Measurements from ENCODE around the gene EME1.
A peak's percentile ranks its signal among the peaks of the same experiment; 100 is the strongest.

Gene EME1

DNA sequence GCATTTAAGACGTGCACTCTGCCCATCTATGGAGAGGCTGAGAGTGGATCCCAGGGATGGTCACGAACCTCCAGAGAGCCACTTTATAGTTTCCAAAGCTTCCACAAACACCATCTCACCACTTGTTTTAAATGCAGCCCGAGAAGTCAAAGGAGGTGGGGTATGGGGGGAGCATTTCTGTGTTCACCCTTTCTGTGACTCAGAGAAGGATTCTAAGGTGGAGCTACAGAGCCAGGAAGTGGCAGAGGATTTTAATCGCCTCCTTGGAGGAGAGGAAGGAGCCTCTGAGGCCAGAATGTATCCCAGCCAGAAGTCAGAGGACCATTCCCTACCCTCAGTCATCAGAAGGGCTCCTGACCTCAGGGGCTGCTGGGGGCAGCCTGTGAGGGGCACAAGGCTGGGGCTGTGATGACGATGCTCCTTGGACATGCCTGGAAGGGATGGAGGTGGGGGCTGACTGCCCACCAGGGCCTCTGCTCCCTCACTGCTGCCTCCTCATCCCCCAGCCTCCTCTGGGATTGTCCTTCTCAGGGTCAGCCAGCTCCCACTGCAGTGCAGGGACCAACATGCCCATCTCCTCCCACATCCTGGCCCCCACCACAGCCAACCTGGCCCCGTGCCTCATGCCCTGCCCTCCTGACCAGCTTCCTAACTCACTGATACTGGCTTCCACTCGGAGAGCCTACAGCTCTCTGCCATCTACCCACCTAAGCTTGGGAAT, 24.3 kb upstream of the EME1 start:
- DNase-seq: no peak

- no peak for DNase-seq
These were observed 23.8 kb upstream of the EME1 start for GRCh38 chr17:50349243-50349600.

DNA sequence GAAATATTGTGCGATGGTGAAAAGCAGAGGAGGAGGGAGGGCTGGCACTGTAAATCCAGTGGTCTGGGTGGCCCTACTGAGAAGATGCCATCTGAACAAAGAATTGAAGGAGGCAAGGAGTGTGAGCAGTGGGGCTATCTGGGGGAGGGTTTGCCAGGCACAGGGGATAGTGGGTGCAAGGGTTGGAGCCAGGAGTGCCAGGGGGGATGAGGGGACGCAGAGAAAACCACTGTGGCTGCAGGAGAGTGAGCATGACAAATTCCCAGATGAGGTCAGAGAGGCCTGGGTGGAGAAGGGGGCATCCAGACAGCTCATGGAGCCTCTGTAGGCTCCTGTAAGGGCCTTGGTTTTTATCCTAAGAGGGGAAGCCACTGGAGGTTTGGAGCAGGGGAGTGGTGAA, 22.3 kb upstream of the EME1 start:
- DNase-seq: no peak

GRCh38 chr17:50352072-50352692, 20.8 kb upstream of the EME1 start:
- DNase-seq: no peak

DNA sequence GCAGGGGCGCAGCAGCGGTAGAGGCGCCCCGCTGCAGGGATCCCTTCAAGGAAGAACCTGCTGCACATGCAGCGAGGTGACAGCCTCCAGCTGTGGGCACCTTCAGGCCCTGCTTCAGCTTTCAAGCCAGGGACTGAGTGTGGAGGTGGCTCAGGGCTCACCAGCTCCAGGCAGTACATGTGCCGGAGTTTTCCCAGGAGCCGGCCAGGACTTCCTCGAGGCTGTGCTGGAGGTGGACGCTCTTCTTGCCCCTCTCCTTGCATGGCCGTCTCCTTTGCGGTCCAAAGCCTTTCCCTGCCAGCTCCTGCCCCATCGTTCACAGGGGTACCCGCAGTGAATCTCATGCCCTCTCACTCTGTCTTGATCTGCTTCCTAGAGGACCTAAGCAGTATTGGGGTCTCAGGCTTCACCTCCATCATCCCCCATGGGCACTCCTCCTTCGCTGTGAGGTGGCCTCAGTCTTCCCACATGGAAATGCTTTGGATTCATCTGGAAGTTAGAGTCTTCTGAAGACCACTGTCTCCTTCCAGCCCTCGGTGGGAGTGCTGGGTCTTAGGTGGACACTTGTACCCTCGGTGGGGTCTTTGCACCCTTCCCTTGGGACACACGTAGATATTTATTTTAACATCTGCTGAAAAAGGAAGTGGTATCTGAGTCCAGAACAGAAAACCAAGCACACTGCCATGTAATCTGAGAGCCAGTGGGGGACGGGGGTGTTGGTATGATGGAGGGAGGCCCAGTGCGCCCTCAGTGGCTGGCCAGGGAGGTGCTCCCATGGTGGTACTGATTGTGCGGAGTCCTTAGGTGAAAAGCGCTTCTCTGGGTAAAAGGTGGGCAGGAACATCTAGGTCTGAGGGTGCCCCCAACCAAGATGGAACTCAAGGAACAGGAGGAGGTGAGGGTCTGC, 20.1 kb upstream of the EME1 start:
- no peak for DNase-seq

GRCh38 chr17:50353600-50354195, 19.3 kb upstream of the EME1 start:
- DNase-seq: no peak

GRCh38 chr17:50354198-50354597, 18.8 kb upstream of the EME1 start:
- DNase-seq: no peak

DNA sequence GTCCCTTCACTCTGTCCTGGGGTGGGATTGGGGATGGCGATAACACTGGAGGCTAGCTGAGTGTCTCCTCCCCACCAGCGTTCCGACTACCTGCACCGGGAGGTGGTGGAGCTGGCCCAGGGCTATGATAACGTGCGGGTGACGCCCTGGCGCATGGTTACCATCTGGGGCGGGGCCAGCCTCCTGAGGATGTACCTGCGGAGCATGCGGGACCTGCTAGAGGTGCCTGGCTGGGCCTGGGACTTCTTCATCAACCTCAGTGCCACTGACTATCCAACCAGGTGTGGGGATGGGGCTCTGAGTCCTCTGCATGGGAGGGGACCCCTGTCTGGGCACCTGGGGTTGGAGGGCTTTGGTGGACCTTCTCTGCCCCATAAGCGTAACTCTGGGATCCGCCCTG, 18.3 kb upstream of the EME1 start:
- no peak for DNase-seq

DNA sequence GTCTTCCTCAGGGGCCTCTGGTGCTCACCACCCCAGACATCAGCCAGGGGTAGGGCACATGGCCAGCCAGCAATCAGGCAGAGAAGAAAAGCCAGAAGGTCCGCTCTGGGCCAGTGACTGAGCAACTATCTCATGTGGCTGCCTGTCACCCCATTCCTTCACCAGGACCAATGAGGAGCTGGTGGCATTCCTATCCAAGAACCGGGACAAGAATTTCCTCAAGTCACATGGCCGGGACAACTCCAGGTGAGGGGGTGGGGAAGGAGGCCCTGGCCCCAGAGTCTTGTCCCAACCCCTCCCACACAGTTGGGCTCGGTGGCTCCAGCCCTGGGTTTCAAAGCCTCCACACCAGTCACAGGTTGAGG, 17.7 kb upstream of the EME1 start:
- no peak for DNase-seq

DNA sequence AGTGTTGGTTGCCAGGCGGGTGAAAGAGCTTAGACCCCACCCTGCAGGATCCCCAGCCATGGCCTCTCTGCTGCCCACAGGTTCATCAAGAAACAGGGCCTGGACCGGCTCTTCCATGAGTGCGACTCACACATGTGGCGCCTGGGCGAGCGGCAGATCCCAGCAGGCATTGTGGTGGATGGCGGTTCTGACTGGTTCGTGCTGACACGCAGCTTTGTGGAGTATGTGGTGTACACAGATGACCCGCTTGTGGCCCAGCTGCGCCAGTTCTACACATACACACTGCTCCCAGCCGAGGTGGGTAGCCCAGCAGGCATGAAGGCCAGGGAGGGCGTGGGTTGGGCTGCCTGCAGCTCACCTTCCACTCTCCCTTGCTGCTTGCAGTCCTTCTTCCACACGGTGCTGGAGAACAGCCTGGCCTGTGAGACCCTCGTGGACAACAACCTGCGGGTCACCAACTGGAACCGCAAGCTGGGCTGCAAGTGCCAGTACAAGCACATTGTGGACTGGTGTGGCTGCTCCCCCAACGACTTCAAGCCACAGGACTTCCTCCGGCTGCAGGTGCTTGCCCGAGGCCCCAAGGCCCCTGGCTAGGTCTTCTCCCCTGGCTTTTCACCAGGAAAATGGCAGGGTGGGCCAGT, 17.2 kb upstream of the EME1 start:
- DNase-seq: no peak

DNA sequence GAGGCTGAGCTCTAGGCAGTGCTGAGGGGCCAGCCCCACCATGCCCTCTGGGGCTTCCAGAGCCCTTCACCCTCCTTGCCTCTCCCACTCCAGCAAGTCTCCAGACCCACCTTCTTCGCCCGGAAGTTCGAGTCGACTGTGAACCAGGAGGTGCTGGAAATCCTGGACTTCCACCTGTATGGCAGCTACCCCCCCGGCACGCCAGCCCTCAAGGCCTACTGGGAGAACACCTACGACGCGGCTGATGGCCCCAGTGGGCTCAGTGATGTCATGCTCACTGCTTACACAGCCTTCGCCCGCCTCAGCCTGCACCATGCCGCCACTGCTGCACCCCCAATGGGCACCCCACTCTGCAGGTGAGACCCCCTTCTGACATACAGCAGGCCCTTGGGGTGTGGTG, 16.6 kb upstream of the EME1 start:
- no peak for DNase-seq

DNA sequence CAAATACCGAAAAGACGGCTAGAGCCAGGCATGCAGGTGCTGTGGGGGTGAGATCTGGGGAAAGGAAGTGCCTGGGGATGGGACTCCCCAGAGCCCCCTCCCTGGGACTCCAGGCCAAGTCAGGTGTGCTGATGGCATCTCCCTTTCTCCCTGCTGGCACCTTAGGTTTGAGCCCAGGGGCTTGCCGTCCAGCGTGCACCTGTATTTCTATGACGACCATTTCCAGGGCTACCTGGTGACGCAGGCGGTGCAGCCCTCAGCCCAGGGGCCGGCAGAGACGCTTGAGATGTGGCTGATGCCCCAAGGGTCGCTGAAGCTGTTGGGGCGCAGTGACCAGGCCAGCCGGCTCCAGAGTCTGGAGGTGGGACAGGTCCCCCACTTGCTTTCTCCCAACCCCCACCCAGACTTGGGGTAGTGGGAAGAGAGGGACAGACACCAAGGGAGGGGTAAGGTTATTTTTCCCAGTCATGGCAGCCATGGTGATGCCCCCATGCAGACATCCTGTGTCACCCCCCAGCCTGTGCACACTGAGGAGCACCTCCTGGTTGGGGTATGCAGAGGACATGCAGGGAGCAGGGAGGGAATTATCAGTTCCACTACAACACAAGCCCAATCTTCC, 16.0 kb upstream of the EME1 start:
- no peak for DNase-seq

- no peak for DNase-seq
These were observed 14.9 kb upstream of the EME1 start for GRCh38 chr17:50358177-50358576.

- no peak for DNase-seq
These were observed 13.9 kb upstream of the EME1 start for GRCh38 chr17:50359005-50359699.

- no peak for DNase-seq
These were observed 13.0 kb upstream of the EME1 start for GRCh38 chr17:50359998-50360461.

GRCh38 chr17:50360486-50361115, 12.4 kb upstream of the EME1 start:
- no peak for DNase-seq

DNA sequence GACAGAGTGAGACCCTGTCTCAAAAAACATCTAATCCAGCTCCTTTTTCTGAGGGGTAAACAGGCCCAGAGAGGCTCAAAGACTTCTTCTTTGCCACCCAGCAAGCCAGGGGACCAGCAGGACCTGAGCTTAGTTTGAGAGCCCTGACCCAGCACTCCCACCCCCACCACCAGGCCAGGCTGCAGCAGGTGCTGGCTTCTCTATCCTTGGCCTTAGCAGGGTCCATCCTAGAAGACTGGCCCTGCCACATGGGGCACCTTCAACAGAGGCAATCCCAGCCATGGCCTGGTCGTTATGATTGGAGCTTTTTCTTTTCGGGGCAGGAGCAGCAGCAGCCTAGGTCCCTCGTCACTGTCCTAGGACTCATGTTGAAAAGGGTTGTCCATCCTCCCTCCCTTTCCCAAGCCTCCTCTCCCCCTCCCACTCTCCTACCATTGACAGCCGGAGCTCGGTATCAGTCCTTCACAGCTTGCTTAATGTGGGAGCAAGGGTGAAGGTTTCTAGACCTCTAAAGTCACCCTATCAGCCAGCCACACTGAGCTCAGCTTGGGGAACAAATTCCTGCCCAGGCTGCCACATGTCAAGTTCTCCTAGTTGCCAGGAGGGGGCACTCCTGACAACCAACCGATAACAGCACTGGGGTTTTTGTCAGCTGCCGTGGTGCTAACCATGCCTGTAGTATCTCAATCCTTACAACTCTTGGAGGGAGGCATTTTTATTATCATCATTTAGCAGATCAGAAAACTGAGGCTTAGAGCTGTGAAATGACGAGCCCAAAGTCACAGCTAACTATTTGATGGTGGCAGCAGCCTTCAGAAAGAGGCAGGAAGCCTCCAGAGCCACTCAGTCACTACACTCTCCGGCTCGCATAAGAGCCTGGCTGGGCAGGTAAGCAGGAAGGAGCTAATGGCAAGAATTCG, 11.2 kb upstream of the EME1 start:
- DNase-seq: peak; percentile 10

GRCh38 chr17:50362661-50363060, 10.4 kb upstream of the EME1 start:
- no peak for DNase-seq

GRCh38 chr17:50363217-50364060, 9.6 kb upstream of the EME1 start:
- no peak for DNase-seq
